ENCODE results near the gene LRRC38.

The LRRC38 gene

DNA sequence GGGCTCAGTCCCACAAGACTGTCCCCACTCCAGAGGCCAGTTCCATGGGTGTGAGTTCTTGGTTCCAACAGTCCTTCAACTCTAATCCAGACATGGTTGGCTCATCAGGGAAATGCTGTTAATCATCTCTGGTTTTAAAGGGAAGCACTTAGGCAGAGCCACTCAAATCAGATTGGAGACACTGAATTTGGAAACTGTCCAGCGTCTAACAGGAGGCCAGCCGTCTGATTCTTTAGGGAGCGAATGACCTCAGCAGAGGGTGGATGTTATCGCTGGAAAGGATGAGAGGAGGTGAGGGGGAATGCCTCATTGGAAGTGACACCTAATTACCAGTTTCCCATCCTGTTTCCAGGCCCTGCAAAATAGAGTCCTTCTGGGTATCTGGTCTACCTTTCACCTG lies 22.8 kb upstream of the LRRC38 start:
- no peak overlapping the region for H3K27ac Mint-ChIP-seq
- no peaks in the 10 kb centered on the region for H3K4me1 Mint-ChIP-seq
- ATAC-seq (no peak), DNase-seq (no peak)
- no peaks in the 10 kb centered on the region for H3K27me3 Mint-ChIP-seq
- no peak overlapping the region for H3K4me3 Mint-ChIP-seq
- no peaks in the 10 kb centered on the region for H3K9me3 Mint-ChIP-seq

DNA sequence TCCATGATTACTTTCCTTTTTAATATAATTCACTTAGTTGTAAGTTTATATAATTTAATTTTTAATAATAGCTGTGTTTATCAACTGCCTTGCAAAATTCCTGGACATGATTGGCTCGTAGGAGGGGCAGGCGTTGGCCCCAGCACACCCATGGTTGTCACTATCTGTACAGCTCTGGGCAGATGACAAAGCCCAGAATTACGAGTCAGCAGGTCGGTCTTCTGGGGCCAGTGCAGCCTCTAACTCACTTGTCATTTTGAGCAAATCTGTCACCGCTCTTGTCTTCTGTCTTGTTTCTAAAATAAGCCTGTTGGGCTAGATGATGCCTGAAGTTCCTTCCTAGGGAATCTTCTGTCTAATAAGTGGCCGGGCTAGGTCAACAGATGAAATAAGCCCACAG lies 21.4 kb upstream of the LRRC38 start:
- Mint-ChIP-seq H3K27ac (no peak overlapping the region), H3K4me1 (peaks cover 6% of the 10 kb centered on the region), H3K27me3 (peaks cover 7% of the 10 kb centered on the region), H3K4me3 (no peak overlapping the region), H3K9me3 (no peaks in the 10 kb centered on the region)
- no peak for ATAC-seq
- DNase-seq: no peak

DNA sequence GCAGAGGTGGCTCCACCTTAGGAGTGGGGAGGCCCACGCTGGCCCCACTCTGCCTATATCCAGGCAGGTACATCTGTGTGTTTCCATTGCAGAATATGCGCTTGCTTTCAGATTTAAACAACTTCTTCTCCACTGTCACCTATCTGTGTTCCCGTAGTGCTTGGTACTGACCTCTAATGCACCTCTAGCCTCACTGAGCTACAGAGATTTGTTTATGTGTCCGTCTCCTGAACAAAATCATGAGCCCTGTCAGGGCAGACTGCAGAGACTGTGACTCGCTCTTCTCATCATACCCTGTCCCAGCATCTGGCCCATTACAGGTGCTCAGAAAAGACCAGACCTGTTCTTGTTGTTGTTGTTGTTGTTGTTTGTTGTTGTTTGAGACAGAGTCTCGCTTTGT lies 14.5 kb upstream of the LRRC38 start:
- Mint-ChIP-seq H3K27me3 (peaks cover 9% of the 10 kb centered on the region), H3K4me1 (peaks cover 12% of the 10 kb centered on the region), H3K27ac (no peak overlapping the region), H3K4me3 (no peak overlapping the region), H3K9me3 (no peaks in the 10 kb centered on the region)
- ATAC-seq (no peak), DNase-seq (no peak)

DNA sequence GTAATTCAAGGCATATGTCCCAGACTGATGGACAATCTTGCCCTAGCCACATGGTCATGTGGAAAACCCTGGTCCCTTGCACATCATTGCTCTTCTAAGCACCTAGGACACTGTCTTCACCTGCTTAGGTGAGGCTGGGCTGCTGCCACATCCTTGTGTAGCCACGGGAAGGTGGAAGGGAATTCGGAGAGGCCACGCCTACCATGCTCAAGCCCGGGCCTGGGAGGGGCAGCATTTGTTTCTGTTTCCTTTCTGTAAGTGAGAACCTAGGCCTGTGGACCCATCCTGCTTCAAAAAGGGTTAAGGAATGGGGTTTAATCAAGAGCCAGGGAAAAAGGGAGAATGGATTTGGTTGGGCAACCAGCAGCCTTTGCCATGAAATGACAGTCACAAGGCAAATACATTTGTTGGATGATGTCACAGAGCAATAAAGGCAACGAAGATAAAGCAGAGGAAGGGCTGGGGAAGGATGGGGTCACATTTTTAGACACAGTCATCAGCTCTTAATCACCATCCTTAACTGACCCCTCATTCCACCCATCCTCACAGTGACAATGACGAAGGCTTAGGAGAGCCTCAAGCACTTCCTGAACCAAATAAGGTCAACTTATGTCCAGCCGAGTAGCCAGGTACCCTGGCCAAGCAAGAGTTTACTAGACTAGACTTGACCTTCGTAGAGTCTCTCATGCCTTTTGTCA lies 10.1 kb upstream of the LRRC38 start:
- H3K4me3 Mint-ChIP-seq: no peak overlapping the region
- no peaks in the 10 kb centered on the region for H3K4me1 Mint-ChIP-seq
- H3K27me3 Mint-ChIP-seq: peaks cover 16% of the 10 kb centered on the region
- peaks cover 5 to 7% of the 10 kb centered on the region in 2 donors for H3K9me3 Mint-ChIP-seq
- no peak for ATAC-seq
- no peak for DNase-seq
- H3K27ac Mint-ChIP-seq: no peak overlapping the region

DNA sequence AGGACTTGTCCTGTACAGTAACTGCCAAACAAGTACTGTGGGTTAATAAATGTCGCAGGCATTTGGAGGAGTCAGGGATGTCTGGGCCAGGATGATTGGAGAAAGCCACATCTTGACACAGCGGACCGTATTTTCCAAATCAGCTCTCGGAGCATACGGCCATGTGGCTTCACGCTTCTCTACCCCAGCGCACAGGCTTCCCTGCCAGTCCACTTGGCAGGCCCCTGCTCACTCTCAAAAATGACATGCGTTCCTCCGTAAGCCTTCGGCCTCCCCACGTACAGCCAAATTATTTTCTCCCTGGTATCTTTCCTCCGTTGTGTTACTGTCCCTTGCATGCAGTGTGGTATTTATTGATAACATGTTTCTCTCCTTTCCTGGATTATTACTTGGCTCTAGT lies 7.2 kb upstream of the LRRC38 start:
- no peaks in the 10 kb centered on the region for H3K4me1 Mint-ChIP-seq
- DNase-seq: no peak
- H3K27me3 Mint-ChIP-seq: peaks cover 45% of the 10 kb centered on the region
- no peak overlapping the region for H3K4me3 Mint-ChIP-seq
- H3K27ac Mint-ChIP-seq: no peak overlapping the region
- H3K9me3 Mint-ChIP-seq: peaks cover 5 to 15% of the 10 kb centered on the region in 2 donors
- no peak for ATAC-seq

DNA sequence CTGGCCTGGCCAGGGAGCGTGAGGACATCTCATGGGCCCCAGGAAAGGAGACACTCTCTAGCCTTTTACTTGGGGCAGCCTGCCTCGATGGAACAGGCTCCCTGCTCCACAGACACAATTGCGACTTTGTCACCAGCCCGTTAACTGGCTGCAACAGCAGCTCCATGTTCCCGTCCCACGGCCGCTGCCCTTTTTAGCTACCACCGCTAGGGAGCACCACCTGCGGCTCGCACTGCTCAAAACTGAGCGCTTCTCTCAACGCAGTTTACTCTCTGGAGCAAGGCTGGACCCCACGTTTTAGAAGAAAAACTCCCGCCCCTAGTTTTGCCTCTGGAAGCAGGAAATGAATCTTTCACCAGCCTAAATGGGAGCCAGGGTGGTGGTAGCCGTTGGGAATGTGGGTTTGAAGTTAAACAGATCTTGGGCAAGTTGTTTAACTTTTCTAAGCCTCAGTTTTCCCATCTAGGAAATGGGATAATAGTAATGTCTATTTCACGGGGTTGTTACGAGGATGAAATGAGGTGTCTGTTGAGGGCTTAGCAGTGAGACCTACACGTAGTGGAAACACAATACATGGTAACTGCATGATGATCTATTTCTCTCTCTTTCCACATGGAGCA lies 3.5 kb upstream of the LRRC38 start:
- DNase-seq (no peak), ATAC-seq (no peak)
- Mint-ChIP-seq H3K27me3 (peaks cover 82% of the 10 kb centered on the region), H3K27ac (no peak overlapping the region), H3K4me1 (no peaks in the 10 kb centered on the region), H3K9me3 (peaks cover 5 to 15% of the 10 kb centered on the region in 2 donors), H3K4me3 (no peak overlapping the region)

DNA sequence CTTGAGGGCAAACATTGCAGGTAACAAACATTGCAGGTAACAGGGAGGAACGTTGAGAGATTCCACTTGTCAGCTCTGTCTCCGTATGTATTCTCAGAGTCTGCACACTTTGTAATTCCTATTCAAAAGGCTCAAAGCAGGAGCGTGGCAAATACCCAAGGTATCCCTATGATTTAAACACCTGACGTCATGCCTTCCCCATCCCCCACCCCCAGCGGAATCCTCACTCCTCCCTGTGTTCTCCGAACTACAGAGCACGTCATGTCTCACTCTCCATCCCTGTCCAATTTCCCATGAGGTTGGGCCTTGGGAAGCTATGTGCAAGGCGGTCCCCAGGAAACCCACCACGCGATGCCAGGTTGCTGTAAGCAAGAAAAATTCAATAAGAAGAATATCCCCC lies 2.8 kb upstream of the LRRC38 start:
- no peak overlapping the region for H3K27ac Mint-ChIP-seq
- DNase-seq (no peak), ATAC-seq (no peak)
- H3K4me1 Mint-ChIP-seq: no peaks in the 10 kb centered on the region
- peaks cover 88% of the 10 kb centered on the region for H3K27me3 Mint-ChIP-seq
- H3K9me3 Mint-ChIP-seq: peaks cover 5 to 15% of the 10 kb centered on the region in 2 donors
- H3K4me3 Mint-ChIP-seq: no peak overlapping the region

DNA sequence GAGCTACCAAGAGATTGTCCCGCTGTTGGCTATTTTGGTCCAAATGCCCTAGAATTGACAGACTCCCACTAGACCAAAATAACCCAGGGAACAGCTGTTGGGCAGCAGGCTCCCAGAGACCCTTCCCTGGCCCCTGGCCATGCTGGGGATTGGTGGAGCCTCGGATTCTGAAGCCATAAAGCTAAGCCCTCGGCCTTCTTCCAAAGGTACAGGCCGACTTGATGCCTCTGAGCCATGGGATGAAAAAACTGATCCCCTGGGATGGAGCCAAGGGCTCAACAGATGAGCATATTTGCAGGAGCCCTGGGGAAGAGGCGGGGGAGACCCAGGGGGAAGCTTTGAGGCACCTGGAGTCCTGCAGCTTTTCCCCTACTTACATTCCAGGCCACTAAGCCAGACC lies 1.0 kb upstream of the LRRC38 start:
- H3K4me3 Mint-ChIP-seq: no peak overlapping the region
- peaks cover 99% of the 10 kb centered on the region for H3K27me3 Mint-ChIP-seq
- ATAC-seq: no peak

DNA sequence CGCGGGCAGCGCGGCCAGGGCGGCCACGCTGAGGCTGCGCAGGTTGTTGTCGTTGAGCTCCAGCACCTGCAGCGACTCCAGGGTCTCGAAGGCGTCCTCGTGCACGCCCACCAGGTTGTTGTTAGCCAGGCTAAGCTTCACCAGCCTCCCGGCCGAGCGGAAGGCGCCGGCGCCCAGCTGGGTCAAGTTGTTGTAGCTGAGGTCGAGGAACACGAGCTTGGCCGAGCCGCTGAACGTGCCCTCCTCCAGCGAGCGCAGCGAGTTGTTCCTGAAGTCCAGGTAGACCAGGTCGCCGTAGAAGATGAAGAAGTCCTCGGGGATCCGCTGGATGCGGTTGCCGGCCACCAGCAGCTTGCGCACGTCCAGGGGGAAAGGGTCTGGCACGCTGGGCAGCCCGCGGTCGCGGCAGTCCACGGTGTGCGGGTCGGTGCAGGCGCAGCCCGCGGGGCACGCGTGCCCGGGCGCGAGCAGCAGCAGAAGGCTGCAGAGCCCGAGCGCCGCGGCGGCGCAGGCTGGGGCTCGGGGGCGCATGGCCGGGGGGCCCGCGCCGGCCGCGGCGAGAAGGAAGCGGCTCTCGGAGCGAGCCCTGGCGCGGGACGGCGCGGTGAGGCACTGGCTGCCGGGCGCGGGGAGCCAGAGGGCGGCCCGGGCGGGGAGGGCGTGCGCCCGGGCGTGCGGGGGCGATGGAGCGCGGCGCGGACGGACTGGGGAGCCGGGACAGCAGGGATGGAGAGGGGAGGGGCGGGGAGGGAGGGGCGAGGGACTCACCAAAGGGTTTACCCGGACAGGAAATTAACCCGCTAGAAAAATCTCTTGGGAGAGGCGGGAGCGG lies 524 bp downstream of the LRRC38 start:
- Mint-ChIP-seq H3K27me3 (peaks cover 84% of the 10 kb centered on the region), H3K27ac (no peak overlapping the region), H3K4me3 (peak overlapping the region in 1 of 2 donors; percentile 31), H3K9me3 (peaks cover 0 to 2% of the 10 kb centered on the region in 2 donors), H3K4me1 (no peaks in the 10 kb centered on the region)
- DNase-seq (no peak), ATAC-seq (no peak)

More for the DNA sequence above, 1.0 kb upstream of the LRRC38 start:
- DNase-seq: no peak
- H3K27ac Mint-ChIP-seq: no peak overlapping the region
- peaks cover 5 to 15% of the 10 kb centered on the region in 2 donors for H3K9me3 Mint-ChIP-seq
- H3K4me1 Mint-ChIP-seq: no peaks in the 10 kb centered on the region

DNA sequence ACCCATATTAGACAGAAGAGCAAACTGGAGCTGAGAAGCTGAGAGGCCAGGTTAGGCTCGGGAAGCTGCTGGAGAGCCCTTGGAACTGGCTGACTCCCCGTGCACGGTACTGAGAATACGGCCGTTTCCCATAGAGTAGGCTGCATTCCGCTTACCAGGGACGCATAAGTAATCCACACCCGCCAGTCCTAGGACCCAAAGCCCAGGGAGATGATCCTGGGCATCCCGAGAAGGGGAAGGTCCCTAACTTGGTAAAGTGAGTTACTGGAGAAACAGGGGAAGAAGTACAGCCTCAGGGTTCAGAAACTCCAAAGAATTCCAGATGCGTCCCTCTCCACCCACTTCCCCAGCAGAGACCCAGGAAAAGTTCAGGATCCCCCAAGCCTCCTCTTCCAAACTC lies 1.3 kb downstream of the LRRC38 start:
- peaks cover 76% of the 10 kb centered on the region for H3K27me3 Mint-ChIP-seq
- no peaks in the 10 kb centered on the region for H3K4me1 Mint-ChIP-seq

DNA sequence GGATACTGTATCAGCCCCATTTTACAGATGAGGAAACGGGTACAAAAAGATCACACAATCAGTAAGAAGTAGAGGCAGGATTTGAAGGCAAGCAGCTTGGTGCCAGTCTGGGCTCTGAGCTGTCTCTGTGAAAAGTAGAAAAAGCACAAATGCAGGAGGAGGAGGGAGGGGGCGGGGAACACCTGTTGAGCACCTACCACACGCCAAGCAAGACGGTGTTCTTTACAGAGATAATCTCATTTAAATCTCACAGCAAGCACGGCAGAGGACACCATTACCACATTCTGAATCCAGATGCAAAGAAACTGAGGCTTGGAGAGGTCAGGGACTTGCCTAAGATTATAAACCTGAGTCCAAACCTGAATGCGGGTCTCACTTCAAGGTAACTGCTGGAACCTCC lies 3.3 kb downstream of the LRRC38 start:
- ATAC-seq (no peak), DNase-seq (no peak)
- H3K4me1 Mint-ChIP-seq: no peaks in the 10 kb centered on the region
- H3K27ac Mint-ChIP-seq: peak overlapping the region in 1 of 2 donors; percentile 36
- no peaks in the 10 kb centered on the region for H3K9me3 Mint-ChIP-seq
- no peak overlapping the region for H3K4me3 Mint-ChIP-seq
- H3K27me3 Mint-ChIP-seq: peaks cover 64% of the 10 kb centered on the region

More for the DNA sequence above, 1.3 kb downstream of the LRRC38 start:
- no peak for DNase-seq
- no peaks in the 10 kb centered on the region for H3K9me3 Mint-ChIP-seq
- H3K4me3 Mint-ChIP-seq: no peak overlapping the region
- no peak overlapping the region for H3K27ac Mint-ChIP-seq
- ATAC-seq: no peak

DNA sequence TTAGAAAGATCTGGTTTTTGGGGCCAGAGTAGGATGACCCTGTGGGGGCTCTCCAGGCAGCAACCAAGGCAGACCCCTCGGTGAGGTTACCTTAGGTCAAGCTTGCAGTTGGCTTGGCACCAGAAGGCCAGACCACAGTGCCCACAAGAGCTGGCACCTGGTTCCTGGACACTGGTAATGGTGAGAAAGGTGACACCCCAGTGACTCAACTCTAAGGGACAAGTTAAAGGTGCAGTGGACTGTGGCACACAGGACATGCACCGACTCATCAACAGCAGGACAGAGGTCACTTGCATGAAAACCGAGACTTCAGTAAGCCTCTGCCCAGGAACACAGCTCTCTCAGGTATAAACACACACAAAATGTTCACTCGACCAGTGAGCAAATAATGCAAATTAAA lies 6.7 kb downstream of the LRRC38 start:
- Mint-ChIP-seq H3K4me3 (no peak overlapping the region), H3K4me1 (no peaks in the 10 kb centered on the region), H3K27ac (no peak overlapping the region), H3K9me3 (no peaks in the 10 kb centered on the region), H3K27me3 (peaks cover 54% of the 10 kb centered on the region)
- DNase-seq: no peak
- ATAC-seq: no peak

DNA sequence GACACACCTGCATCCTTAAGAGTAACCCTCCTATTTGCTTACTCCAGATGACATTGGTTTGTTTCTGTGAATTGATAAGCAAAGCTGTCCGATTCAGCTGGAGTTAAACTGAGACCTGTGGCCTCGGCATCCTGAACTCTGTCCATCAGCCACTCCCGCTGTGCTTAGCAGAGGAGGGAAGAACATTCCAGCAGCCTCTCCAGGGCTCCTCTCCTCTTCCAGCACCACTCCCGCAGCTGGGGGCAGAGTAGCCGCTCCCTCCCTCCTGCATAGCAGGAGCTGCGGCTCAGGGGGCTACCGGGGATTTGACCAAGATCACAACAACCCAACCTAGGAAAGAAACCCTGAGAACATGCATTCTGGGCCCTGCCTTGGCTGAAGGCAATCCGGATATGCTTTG lies 8.8 kb downstream of the LRRC38 start:
- ATAC-seq (no peak), DNase-seq (no peak)
- Mint-ChIP-seq H3K27me3 (peaks cover 36% of the 10 kb centered on the region), H3K4me3 (no peak overlapping the region), H3K4me1 (no peaks in the 10 kb centered on the region), H3K9me3 (no peaks in the 10 kb centered on the region), H3K27ac (no peak overlapping the region)

DNA sequence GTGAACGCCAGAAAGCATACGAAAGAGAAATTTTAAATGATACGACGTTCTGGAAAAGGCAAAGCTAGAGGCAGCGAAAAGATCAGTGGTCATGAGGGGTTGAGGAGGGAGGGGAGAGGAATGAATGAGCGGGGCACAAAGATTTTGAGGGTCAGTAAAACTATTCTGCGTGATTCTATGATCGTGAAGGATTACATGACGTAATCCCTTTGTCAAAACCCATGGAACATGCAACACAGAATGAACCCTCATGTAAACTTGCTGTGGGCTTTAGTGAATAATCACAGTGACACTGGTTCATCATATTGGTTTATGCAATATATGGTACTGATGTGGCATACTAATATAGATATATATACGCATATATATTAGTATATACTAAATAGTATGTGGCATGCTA lies 13.0 kb downstream of the LRRC38 start:
- H3K27ac Mint-ChIP-seq: no peak overlapping the region
- DNase-seq (no peak), ATAC-seq (no peak)
- peaks cover 42% of the 10 kb centered on the region for H3K27me3 Mint-ChIP-seq
- H3K4me3 Mint-ChIP-seq: no peak overlapping the region
- no peaks in the 10 kb centered on the region for H3K9me3 Mint-ChIP-seq
- H3K4me1 Mint-ChIP-seq: no peaks in the 10 kb centered on the region

DNA sequence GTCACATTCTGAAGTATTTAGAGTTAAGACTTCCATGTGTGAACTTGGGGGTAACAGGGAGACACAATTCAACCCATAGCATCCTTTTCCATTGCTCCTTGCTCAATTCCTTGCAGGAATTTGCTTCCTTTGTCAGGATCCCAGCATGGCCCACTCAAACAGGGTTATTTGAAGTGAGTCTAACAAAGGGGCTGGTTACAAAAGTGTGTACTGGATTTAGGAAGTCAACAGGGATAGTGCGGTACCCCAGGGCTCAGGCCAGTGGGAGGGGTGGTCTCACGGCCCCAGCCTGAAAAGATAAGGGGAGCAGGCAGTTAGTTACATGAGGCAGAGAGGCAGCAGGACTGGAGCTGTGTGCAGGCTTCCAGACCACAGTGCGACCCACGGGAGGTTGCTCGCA lies 14.4 kb downstream of the LRRC38 start:
- ATAC-seq (no peak), DNase-seq (no peak)
- Mint-ChIP-seq H3K27me3 (peaks cover 34% of the 10 kb centered on the region), H3K4me1 (no peaks in the 10 kb centered on the region), H3K27ac (no peak overlapping the region), H3K4me3 (no peak overlapping the region), H3K9me3 (no peaks in the 10 kb centered on the region)

DNA sequence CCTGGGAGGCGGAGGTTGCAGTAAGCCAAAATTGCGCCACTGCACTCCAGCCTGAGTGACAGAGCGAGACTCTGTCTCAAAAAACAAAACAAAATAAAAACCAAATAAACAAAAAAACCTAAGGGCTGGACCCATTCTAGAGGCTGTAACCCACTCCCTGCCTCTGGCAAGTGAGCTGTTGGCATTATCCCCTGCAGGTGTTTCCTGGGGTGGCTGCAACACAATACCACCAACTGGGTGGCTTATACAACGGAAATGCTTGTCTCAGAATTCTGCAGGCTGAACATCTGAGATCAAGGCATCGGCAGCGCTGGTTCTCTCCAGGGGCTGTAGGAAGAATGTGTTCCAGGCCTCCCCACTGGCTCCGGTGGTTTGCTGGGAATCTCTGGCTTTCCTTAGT lies 15.2 kb downstream of the LRRC38 start:
- H3K27ac Mint-ChIP-seq: no peak overlapping the region
- ATAC-seq (no peak), DNase-seq (no peak)
- no peaks in the 10 kb centered on the region for H3K4me1 Mint-ChIP-seq
- H3K27me3 Mint-ChIP-seq: peaks cover 26% of the 10 kb centered on the region
- no peak overlapping the region for H3K4me3 Mint-ChIP-seq
- H3K9me3 Mint-ChIP-seq: no peaks in the 10 kb centered on the region

Data from stimulated activated naive CD8-positive, alpha-beta T cell treated with anti-CD3 and anti-CD28 coated beads, Interleukin-15, amount 100 ng/mL, for 72 hours (primary cell).